CD4-positive, alpha-beta T cell treated with Interleukin-21 for 1 hour (primary cell): ENCODE measurements around the gene IFI27L2.

Source experiments
- DNase-seq: peaks from one replicate; pipeline ENCODE4 v3.0.0-alpha.2; 2020

The IFI27L2 gene

DNA sequence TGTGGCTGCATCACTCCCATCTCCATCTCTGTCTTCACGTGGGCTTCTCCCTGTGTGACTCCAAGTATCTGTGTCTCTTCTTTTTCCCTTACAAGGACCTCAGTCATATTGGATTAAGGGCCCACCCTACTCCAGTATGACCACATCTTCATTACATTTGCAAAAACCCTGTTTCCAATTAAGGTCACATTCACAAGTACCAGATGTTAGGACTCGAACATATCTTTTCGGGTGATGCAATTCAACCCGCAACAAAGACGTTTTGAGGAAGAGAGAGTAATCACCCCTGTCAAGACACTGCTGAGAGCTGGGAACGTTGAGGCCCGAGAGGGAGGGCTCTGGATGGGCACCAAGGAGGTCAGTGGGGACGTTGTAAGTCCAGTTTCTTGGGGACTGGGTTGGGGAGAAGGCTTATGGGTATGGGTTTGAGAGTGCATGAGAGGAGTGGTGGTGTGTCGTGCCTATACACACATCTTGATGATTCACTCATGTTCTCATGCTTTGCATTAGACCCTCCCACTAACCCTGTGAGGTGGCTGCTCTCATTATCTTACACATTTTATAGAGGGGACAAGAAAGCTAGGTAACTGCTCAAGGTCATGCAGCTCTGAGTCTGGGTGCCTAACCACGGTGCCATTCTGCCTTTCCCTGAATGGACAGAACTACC is 30.9 kb downstream of the IFI27L2 start:
- DNase-seq, result no peak

DNA sequence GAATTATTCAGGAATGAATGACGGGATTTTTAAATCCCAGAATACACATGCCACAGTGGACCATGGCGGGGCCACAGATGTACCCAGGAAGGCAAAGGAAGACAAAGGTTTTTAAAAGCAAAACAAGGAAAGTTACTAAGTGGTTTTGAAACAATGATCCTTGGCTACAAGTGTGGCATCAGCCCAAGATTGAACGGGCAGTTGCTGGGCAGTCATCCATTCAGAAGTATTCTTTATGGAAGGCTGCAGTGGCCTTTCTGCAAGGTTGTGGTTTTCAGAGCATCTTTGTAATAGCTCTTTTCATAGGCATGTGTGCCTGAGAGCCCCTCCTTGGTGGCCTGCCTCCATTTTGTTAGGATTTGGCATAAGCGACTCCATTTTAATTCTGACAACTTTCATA is 32.3 kb downstream of the IFI27L2 start:
- no peak for DNase-seq

DNA sequence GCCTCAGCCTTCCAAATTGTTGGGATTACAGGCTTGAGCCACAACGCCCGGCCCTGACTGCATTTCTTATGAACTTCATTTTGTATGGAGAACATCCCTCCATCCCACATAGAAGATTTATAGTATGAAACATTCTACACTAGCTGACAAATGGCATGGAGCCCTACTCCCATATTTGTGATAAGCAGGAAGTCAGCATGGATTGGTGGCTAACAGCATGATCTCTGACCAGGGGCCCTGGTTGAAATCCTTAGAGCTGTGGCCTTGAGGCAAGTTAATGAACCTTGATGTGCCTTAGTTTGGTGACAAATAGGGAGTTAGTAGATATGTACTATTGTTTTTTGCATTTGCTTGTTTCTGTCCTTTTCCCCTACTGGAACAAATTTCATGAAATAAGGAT is 36.0 kb downstream of the IFI27L2 start:
- DNase-seq, result no peak

DNA sequence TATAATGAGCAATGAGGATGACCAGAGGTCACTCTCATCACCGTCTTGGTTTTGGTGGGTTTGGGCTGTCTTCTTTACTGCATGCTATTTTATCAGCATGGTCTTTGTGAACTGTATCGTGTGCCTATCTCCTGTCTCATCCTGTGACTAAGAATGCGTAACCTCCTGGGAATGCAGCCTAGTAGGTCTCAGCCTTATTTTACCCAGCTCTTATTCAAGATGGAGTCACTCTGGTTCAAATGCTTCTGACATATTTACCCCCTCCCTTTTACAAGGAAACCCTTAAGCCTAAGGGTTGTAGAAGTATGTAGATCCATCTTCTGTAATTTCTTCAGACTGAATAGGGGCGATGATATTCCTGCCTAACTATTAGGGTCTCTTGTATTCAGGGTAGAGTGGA is 39.9 kb downstream of the IFI27L2 start:
- DNase-seq, result no peak

DNA sequence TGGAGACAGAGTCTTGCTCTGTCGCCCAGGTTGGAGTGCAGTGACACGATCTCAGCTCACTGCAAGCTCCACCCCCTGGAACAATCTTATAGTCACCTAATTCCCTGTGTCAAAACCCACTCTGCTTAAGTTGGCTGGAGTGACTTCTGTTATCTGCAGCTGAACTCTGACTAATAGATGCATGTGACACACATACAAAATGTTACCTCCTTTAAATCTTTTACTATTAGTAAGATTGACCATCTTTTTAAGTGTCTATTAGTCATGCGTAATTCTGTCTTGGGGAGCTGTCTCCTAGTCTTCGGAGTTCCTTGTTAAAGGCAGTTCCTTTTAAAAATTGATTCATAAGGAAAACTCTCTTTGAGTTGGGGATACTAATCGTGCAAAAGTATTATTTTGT is 40.9 kb downstream of the IFI27L2 start:
- DNase-seq, result no peak

DNA sequence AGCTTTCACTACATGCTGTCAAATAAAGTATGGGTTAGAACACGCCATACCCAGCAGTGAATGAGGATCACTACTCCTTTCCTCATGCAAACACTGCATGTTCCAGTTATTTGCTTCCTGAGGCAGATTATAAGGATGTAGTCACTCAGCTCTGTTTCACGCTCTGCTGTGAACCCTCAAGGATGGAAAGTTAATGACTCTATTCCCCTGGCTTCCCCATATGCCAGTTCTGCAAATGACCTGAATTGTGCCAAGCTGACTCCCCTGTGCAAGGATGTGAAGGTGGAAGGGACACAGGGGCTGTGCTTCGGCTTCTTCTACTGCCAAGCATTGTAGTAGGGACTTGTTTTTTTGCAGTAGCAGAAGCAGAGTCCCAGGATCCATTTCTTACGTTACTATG is 41.5 kb downstream of the IFI27L2 start:
- DNase-seq, result no peak

DNA sequence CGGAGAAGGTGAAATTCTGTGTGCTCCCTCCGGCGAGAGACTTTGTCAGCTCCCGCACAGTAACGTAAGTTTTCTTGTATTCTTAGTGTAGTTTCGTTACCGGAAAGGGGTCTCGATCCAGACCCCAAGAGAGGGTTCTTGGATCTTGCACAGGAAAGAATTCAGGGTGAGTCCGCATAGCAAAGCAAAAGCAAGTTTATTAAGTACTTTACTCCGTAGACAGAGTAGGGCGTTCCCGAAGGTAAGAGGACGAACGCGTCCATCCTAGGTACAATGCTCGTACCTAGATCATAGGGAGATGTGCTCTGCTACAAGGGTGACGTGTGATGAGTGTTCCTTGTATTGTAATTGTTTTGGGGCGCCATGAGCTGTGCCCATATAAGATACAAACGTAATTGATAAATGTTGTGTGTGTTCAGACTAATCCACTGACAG is 48.0 kb downstream of the IFI27L2 start:
- DNase-seq, result peak; percentile 30

DNA sequence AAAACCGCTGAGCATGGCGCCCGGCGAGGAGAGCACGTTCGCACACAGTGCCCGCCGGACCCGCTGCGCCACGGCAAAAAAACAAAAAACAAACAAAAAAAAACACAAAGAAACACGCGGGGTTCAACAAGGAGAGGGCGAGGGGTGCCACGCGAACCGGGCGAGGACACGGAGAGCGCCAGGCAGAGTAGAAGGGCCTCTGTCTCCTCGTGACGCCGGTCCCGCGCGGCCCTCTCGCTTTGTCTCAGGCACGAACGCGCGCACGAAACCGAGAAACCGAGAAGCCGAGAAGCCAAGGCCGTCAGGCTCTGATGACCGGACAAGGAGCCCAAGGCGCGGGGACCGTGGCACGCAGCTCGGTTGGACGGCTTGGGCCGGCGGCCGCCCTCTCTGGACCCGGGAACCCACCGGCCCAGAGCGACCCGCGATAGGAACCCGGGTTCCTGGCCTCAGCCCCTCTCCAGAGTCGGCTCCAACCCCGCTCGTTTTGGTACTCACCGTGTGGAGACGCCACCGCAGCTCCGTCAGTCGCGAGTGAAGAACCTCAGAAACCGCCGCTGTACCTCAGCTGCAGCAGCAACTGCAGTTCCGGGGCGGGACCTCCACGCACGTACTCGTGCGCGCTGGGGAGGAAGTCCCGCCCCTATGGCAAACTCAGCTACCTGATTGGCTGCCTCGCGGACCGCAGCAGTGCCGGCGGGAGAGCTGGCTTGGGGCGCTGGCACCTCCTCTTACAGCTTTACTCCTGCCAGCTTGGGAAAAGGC is 48.6 kb downstream of the IFI27L2 start, which contains the start of the genes DDX24 and IFI27L1:
Gene DDX24, minus strand, starts transcription at position 582 of the 765 bp plus-strand sequence. CDS start 1,460 bp downstream, outside the sequence.
Gene IFI27L1, plus strand, starts transcription at position 690 of the 765 bp plus-strand sequence. CDS start 15,628 bp downstream, outside the sequence.
- peak; percentile 97 for DNase-seq

DNA sequence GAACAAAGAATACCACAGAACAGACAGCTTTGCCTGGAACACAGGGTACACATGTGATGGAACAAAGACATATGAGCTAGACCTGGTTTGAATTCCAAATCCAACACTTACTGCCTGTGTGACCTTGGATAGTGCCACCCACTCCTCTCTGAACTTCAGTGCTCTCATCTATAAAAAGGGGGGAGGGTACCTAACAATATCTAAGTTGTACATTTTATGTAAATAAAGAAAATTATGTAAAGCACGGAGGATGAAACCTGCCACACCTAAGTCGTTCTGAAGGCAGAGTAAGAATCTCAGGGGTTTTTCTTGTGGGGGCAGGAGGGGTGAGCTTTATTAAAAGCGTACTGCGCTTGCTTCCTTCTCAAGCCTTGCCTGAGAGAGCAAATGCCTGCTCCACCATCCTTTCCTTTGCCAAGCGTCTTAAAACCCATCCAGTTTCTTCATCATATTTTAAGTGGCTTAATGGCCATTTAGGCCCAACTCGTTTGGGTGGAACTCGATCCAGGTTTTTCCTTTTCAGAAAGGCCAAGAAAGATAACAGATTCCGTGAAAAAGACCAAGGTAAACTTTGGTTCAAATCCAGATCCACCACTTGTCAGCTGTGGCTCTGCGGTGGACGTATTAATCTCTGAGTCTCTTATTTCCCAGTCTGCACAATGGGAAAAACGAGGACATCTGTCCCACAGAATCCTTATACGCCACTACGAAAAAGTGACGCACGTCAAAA is 49.3 kb downstream of the IFI27L2 start:
- DNase-seq, result peak; percentile 38

DNA sequence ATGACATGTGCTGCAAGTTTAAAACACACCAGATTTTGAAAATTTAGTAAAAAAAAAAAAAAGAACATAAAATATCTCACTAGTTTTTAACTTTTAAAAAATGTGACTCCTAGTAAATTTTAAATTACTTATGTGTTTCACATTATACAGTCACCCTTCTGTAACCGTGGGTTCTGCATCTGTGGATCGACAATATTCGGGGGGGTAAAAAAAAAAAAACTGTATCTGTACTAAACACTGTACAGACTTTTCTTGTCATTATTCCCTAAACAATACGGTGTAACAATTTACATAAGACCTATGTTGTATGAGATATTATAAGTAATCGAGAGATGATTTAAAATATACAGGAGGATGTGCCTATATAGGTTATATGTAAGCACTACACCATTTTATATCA is 51.6 kb downstream of the IFI27L2 start:
- DNase-seq, result no peak
